NT2/D1 (cell line): ENCODE measurements around the gene SDCCAG8.

ENCODE experiments used
- DNase-seq: peaks from one replicate; pipeline ENCODE4 v3.0.0-alpha.2; 2011; ENCODE audit warnings: low read depth, low spot score
- H3K27me3 ChIP-seq: 2 replicates; pipeline ENCODE4 v1.6.0; 2011; ENCODE audit warnings: mild to moderate bottlenecking; ENCODE audit not compliant: insufficient read length, insufficient read depth
- H3K36me3 ChIP-seq: 2 replicates; pipeline ENCODE4 v1.6.1; 2011; ENCODE audit warnings: mild to moderate bottlenecking, low read length, mixed read lengths; ENCODE audit not compliant: insufficient read depth, insufficient read length
- H3K4me1 ChIP-seq: 2 replicates; pipeline ENCODE4 v1.5.1; 2011; ENCODE audit not compliant: insufficient read depth, insufficient read length
- H3K4me3 ChIP-seq: 2 replicates; pipeline ENCODE4 v1.5.1; 2011; ENCODE audit warnings: low read depth; ENCODE audit not compliant: insufficient read length
- H3K9ac ChIP-seq: 2 replicates; pipeline ENCODE4 v1.6.0; 2011; ENCODE audit warnings: low read depth; ENCODE audit not compliant: insufficient read length
- H3K9me3 ChIP-seq: 2 replicates; pipeline ENCODE4 v1.5.1; 2011; ENCODE audit warnings: mild to moderate bottlenecking, low read length; ENCODE audit not compliant: insufficient read depth
- SUZ12 ChIP-seq: IDR thresholded peaks from 2 replicates; pipeline ENCODE4 v1.6.1; 2011; ENCODE audit not compliant: insufficient read length, insufficient read depth; ENCODE audit errors: extremely low read depth
- YY1 ChIP-seq: IDR thresholded peaks from 2 replicates; pipeline ENCODE4 v1.6.1; 2011; ENCODE audit not compliant: insufficient read length, insufficient read depth
- ZNF274 ChIP-seq: IDR thresholded peaks from 2 replicates; pipeline ENCODE4 v1.6.1; 2011; ENCODE audit warnings: mild to moderate bottlenecking, low read depth, low read length

SDCCAG8 gene

GRCh38 chr1:243264717-243265116, 8.9 kb downstream of the SDCCAG8 start:
- Histone ChIP-seq H3K9me3 (no peaks in the 10 kb centered on the region), H3K9ac (no peak overlapping the region), H3K36me3 (no peaks in the 10 kb centered on the region), H3K4me1 (no peaks in the 10 kb centered on the region), H3K4me3 (no peak overlapping the region), H3K27me3 (no peaks in the 10 kb centered on the region)
- TF ChIP-seq ZNF274 (no peak), YY1 (no peak), SUZ12 (no peak)
- DNase-seq, result no peak

DNA sequence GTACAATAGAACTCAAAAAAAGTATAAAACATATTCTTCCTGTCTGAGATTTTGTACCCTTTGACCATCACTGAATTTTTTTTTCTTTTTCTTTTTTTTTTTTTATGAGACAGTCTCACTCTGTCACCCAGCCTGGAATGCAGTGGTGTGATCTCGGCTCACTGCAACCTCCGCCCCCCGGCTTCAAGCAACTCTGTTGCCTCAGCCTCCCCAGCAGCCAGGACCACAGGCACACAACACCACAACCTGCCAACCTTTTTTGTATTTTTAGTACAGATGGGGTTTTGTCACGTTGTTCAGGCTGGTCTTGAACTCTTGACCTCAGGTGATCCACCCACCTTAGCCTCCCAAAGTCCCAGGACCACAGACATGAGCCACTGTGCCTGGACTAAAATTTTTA, 10.4 kb downstream of the SDCCAG8 start:
- Histone ChIP-seq H3K9me3 (no peaks in the 10 kb centered on the region), H3K9ac (no peak overlapping the region), H3K27me3 (no peaks in the 10 kb centered on the region), H3K36me3 (no peaks in the 10 kb centered on the region), H3K4me3 (no peak overlapping the region), H3K4me1 (no peaks in the 10 kb centered on the region)
- no peak for DNase-seq
- no peak for TF ChIP-seq SUZ12

DNA sequence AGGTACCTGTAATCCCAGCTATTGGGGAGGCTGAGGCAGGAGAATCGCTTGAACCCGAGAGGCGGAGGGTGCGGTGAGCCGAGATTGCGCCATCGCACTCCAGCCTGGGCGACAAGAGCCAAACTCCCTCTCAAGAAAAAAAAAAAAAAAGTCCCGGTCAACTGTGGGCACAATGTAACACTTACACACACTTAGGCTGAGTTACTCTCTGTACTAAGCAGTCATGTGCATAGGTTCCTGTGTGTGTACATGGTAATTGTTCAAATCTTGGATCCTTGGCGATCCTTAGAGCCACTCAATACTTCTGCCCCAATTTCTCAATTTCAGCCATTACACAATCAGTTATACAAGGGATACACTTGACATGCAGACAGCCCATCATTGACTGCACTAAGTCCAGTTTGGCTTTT, 11.6 kb downstream of the SDCCAG8 start:
- Histone ChIP-seq H3K4me1 (no peaks in the 10 kb centered on the region), H3K9ac (no peak overlapping the region), H3K27me3 (no peaks in the 10 kb centered on the region), H3K9me3 (no peaks in the 10 kb centered on the region), H3K36me3 (no peaks in the 10 kb centered on the region), H3K4me3 (no peak overlapping the region)
- TF ChIP-seq YY1 (no peak), SUZ12 (no peak), ZNF274 (no peak)
- no peak for DNase-seq

DNA sequence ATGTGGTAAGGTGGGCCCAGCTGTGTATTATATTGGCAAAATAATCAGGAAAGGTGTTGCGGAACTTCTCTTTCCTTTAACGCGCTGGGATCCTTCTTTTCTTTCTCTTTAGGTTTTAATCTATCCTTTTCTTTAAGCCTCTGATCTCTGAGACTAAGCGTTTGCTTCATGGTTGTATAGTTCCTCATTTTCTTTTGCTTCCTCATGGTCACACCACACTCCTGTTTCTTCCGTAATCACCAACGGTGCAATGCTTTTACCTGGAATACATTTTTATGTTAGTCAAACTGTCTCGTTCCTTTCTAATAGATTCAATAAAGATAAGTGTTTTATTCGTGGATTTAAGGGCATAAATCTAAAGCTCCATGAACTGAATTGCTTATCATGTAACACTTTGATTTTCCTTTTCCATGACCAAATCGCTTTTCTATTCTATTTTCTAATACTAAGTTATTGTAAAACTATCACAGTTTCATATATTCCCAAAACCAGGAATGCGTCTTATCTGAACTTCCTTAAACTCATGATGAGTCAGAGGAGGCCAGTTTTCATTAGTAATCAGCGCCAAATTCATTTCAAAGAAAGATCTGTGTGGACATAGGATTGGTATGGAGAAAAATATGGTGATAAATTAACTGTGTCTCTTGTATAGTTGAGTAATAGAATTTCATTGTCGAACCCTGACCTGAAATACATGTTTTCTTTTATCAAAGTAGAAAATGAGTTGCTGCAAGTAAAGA, 12.2 kb downstream of the SDCCAG8 start:
- no peaks in the 10 kb centered on the region for H3K9me3 ChIP-seq
- H3K9ac ChIP-seq, result no peak overlapping the region
- no peak overlapping the region for H3K4me3 ChIP-seq

GRCh38 chr1:243268751-243269460, 13.1 kb downstream of the SDCCAG8 start:
- H3K27me3 ChIP-seq, result no peaks in the 10 kb centered on the region
- H3K4me3 ChIP-seq, result no peak overlapping the region
- DNase-seq, result no peak
- no peak for TF ChIP-seq SUZ12
- no peak for TF ChIP-seq ZNF274
- no peak for TF ChIP-seq YY1
- H3K9me3 ChIP-seq, result no peaks in the 10 kb centered on the region
- no peaks in the 10 kb centered on the region for H3K4me1 ChIP-seq
- H3K9ac ChIP-seq, result no peak overlapping the region
- H3K36me3 ChIP-seq, result no peaks in the 10 kb centered on the region

More for the DNA sequence above, 12.2 kb downstream of the SDCCAG8 start:
- no peak for TF ChIP-seq YY1
- TF ChIP-seq ZNF274, result no peak
- no peak for TF ChIP-seq SUZ12
- Histone ChIP-seq H3K4me1 (no peaks in the 10 kb centered on the region), H3K36me3 (no peaks in the 10 kb centered on the region), H3K27me3 (no peaks in the 10 kb centered on the region)
- no peak for DNase-seq

DNA sequence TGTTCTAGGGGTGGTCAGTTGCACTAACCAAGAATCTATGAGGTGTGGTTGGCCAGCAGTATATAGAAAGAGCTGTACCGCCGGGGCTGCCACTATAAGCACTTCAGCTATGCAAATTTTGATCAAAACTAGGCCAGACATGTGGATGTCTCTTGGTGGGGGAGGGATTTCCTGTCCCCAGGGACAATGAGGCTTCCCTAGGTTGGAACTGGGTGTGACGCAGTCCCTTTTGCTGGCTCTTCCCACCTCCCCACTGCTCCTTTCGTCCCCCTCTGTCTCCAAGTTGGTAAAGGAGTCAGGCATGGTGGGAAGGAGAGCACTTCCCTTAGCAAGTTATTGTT, 13.6 kb downstream of the SDCCAG8 start:
- DNase-seq, result no peak
- H3K27me3 ChIP-seq, result no peaks in the 10 kb centered on the region
- TF ChIP-seq YY1 (no peak), ZNF274 (no peak), SUZ12 (no peak)
- H3K9me3 ChIP-seq, result no peaks in the 10 kb centered on the region
- H3K4me3 ChIP-seq, result no peak overlapping the region
- no peaks in the 10 kb centered on the region for H3K4me1 ChIP-seq
- no peaks in the 10 kb centered on the region for H3K36me3 ChIP-seq
- H3K9ac ChIP-seq, result no peak overlapping the region

DNA sequence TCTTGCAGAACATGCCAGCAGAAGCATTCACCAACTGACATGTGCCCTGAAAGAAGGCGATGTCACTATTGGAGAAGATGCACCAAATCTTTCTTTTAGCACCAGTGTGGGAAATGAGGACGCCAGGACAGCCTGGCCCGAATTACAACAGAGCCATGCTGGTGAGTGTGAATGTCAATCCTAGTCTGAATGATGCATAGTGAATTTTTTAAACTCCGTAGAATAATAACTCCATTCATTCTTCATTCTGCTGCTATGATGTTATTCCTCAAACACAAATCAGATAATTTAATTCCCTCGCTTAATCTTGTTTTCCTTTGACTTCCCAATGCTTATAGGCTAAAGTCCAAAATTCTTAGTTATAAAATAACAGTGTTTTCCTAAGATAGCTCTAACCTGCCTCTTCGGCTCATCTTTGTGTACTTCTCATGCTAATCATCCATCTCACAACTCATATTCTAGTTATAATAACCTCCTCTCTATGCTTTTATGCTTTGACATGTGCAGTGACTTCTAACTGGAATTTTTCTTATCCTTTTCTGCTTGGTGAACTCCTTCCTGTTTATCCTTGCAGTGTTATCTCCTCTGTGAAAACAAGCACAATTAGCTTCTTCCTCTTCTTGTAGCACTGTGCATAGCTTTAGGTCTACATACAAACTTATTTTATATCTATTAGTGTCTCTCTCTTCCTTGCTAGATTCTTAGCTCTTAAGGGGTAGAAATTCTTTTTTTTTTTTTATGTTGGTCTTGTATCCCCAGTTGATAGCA, 14.4 kb downstream of the SDCCAG8 start:
- TF ChIP-seq ZNF274, result no peak
- peaks cover 6% of the 10 kb centered on the region for H3K36me3 ChIP-seq
- DNase-seq, result no peak
- H3K27me3 ChIP-seq, result no peaks in the 10 kb centered on the region
- no peaks in the 10 kb centered on the region for H3K4me1 ChIP-seq
- no peak overlapping the region for H3K9ac ChIP-seq
- H3K9me3 ChIP-seq, result no peaks in the 10 kb centered on the region
- H3K4me3 ChIP-seq, result no peak overlapping the region
